GM06990 (cell line): Measurements from ENCODE around the gene MRPS27.
"Not testable (repeated sequence)": the region's sequence is repeated elsewhere in the genome, so short reads cannot be mapped to it uniquely, and the experiment has no call there.

ENCODE experiments used
- DNase-seq: peaks from one replicate; pipeline ENCODE4 v3.0.0-alpha.2; 2011; ENCODE audit not compliant: insufficient read length; ENCODE audit errors: extremely low read depth
- H3K27me3 ChIP-seq: replicated peaks from 2 replicates; pipeline ENCODE4 v1.6.0; 2011; ENCODE audit warnings: low read length; ENCODE audit not compliant: control insufficient read depth, insufficient read depth
- H3K36me3 ChIP-seq: 2 replicates; pipeline ENCODE4 v1.5.1; 2011; ENCODE audit warnings: low read length; ENCODE audit not compliant: control insufficient read depth, insufficient read depth
- H3K4me3 ChIP-seq: replicated peaks from 2 replicates; pipeline ENCODE4 v1.5.1; 2011; ENCODE audit warnings: low read depth, mild to moderate bottlenecking, control low read depth, low read length
- TF ChIP-seq, protein P1 (sequence below): IDR thresholded peaks from 2 replicates; pipeline ENCODE4 v1.5.1; 2011; ENCODE audit warnings: low read length, control low read depth, mild to moderate bottlenecking, inconsistent platforms; ENCODE audit not compliant: insufficient read depth, poor library complexity, severe bottlenecking

The MRPS27 gene

GRCh38 chr5:72325566-72326305, 5.7 kb upstream of the MRPS27 start:
- H3K4me3 ChIP-seq: no peak overlapping the region
- no peak for DNase-seq
- H3K27me3 ChIP-seq: no peaks in the 10 kb centered on the region
- H3K36me3 ChIP-seq: peaks cover 10% of the 10 kb centered on the region
- TF ChIP-seq, protein P1, sequence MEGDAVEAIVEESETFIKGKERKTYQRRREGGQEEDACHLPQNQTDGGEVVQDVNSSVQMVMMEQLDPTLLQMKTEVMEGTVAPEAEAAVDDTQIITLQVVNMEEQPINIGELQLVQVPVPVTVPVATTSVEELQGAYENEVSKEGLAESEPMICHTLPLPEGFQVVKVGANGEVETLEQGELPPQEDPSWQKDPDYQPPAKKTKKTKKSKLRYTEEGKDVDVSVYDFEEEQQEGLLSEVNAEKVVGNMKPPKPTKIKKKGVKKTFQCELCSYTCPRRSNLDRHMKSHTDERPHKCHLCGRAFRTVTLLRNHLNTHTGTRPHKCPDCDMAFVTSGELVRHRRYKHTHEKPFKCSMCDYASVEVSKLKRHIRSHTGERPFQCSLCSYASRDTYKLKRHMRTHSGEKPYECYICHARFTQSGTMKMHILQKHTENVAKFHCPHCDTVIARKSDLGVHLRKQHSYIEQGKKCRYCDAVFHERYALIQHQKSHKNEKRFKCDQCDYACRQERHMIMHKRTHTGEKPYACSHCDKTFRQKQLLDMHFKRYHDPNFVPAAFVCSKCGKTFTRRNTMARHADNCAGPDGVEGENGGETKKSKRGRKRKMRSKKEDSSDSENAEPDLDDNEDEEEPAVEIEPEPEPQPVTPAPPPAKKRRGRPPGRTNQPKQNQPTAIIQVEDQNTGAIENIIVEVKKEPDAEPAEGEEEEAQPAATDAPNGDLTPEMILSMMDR: no peak

GRCh38 chr5:72324189-72324825, 4.3 kb upstream of the MRPS27 start:
- DNase-seq: no peak
- H3K4me3 ChIP-seq: no peak overlapping the region
- TF ChIP-seq, protein P1: no peak
- H3K36me3 ChIP-seq: peaks cover 10% of the 10 kb centered on the region
- H3K27me3 ChIP-seq: no peaks in the 10 kb centered on the region

- H3K27me3 ChIP-seq, H3K36me3 ChIP-seq, DNase-seq: not testable (repeated sequence)
- H3K4me3 ChIP-seq: peak overlapping the region; percentile 74
Observed at GRCh38 chr5:72319435-72319975, 535 bp downstream of the MRPS27 start.

DNA sequence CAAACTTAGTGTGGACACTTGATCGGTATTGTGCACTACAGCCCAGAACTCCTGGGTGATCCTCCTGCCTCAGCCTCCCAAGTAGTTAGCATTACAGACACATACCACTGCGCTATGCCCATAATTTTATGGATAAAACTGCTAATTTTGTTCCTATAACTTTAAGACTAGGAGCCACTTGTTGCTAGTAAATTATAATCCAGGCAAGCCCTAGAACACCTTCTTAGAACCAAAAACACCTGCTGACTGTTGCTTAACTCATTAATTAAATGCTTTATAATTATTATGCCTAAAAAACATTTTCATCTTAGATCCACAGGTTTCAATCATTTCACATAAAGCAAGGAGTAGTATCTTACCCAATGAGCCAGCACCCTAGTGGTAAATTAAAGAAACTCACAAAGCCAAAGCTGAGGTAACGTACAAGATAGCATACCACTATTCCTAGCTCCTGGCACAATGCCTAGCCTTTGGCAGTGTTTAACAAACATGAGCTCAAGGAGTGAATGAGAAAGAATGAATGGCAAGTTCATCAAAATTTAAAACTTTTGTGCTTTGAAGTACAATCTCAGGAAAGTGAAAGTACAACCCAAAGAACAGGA, 5.4 kb downstream of the MRPS27 start:
- TF ChIP-seq, protein P1: peak; percentile 10
- Histone ChIP-seq H3K4me3 (no peak overlapping the region), H3K27me3 (no peaks in the 10 kb centered on the region), H3K36me3 (peaks cover 1% of the 10 kb centered on the region; the same call in 1 of the 2 replicates)
- DNase-seq: no peak

DNA sequence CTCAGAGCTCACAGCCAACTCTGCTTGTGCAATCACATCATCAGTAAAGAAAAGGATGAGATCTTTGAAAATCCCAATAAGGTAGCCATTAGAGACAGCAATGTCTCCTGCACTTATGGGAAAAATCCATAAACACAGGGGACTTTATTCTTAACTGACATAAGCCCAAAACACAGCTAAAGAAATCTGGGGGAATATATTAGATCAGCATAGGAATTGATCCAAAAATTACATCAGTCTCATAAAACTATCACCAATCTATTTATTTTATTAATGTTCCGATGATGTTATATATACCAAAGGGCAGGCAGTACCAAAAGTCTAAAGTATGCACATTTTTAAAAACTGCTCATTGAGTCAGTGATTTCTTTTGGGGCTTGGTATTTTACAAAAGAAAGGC, 6.9 kb downstream of the MRPS27 start:
- TF ChIP-seq, protein P1: no peak
- Histone ChIP-seq H3K27me3 (no peaks in the 10 kb centered on the region), H3K36me3 (peaks cover 9% of the 10 kb centered on the region), H3K4me3 (no peak overlapping the region)
- no peak for DNase-seq

DNA sequence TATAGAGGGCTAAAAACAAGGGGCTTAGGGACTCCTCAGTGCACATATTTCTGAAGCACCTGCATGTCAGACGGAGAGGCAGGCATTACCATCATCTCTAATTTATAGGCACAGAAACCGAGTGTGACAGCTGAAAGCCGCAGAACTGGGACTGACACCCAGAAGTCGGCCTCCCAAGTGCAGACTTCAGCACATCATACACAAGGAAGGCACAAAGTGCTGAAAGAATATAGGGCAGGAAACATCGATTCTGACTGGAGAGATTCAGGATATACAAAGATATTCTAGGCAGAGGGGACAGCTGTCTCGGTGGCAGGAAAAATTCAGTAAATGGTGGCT, 11.2 kb downstream of the MRPS27 start:
- H3K27me3 ChIP-seq: no peaks in the 10 kb centered on the region
- TF ChIP-seq, protein P1: no peak
- H3K4me3 ChIP-seq: no peak overlapping the region
- peaks cover 9% of the 10 kb centered on the region; the same call in 1 of the 2 replicates for H3K36me3 ChIP-seq
- no peak for DNase-seq
